HepG2 (cell line): ENCODE data around the gene NME8. TPM values are rescaled to one million over a fixed set of nuclear protein-coding genes. Genes with fewer than 3 reads are reported as not detected.

Experiments used
- KAT7 ChIP-seq: IDR thresholded peaks from 2 replicates; pipeline ENCODE4 v1.6.1; 2018; ENCODE audit warnings: borderline replicate concordance, missing compliant biosample characterization
- polyA plus RNA-seq, 8 experiments: library from polyadenylated mRNA; depleted of rRNA in 3 of 8; stranded (reverse) in 7 of 8; unstranded in 1 of 8; fragments of >200 nt; fragmentation: Illumina TruSeq in 4 of 8; extraction: Trizol in 4 of 8; gene quantifications; 2 replicates each; pipeline versions ENCODE4 v1.2.1 to v1.2.3, GENCODE V29; 2011 to 2016; ENCODE audit warnings: low read depth in 4 of 8, missing spikeins in 1 of 8, mixed read lengths in 1 of 8; ENCODE audit not compliant: insufficient read depth in 1 of 8
- total RNA-seq, 5 experiments: library from RNA; depleted of rRNA; stranded (reverse); fragments of >200 nt; fragmentation: Illumina TruSeq; extraction: Trizol; gene quantifications; 2 replicates each; pipeline ENCODE4 v1.2.3, GENCODE V29; 2016; ENCODE audit warnings: low read depth in 1 of 5

The NME8 gene
- total and polyA plus RNA-seq, 2 of the 13 experiments (the other 11 are each of a cell fraction or from before 2014, with no cell fraction given), result not detected

GRCh38 chr7:37947941-37948210, 99.5 kb downstream of the NME8 start (continued):
- no peak for TF ChIP-seq KAT7 (CRISPR knock-in tag)

Other genes with a start within 250 kb of the NME8 start
- gene GPR141, start 164.8 kb upstream of the NME8 start, total RNA-seq (2016; rRNA removed; fragmentation: Illumina TruSeq; extraction: Trizol), result not detected in 2 replicates
- gene GPR141, start 164.8 kb upstream of the NME8 start, polyA plus RNA-seq (2011; rRNA removed), result not detected in 2 replicates
- gene SFRP4, start 68.2 kb downstream of the NME8 start, total RNA-seq (2016; rRNA removed; fragmentation: Illumina TruSeq; extraction: Trizol), result 1.2 and 1.8 TPM in 2 replicates
- 0.96 and 1.5 TPM in 2 replicates for gene SFRP4, start 68.2 kb downstream of the NME8 start, polyA plus RNA-seq (2011; rRNA removed)
- gene EPDR1, start 72.0 kb downstream of the NME8 start, total RNA-seq (2016; rRNA removed; fragmentation: Illumina TruSeq; extraction: Trizol), result 27.3 and 38.3 TPM in 2 replicates
- gene EPDR1, start 72.0 kb downstream of the NME8 start, polyA plus RNA-seq (2011; rRNA removed), result 48.6 and 50.2 TPM in 2 replicates